ENCODE results near the gene CXCR3.
A peak's percentile ranks its signal among the peaks of the same experiment; 100 is the strongest.
"Not testable (repeated sequence)": the region's sequence is repeated elsewhere in the genome, so short reads cannot be mapped to it uniquely, and the experiment has no call there.

The CXCR3 gene

GRCh38 chrX:71618303-71618721 lies at the start of gene CXCR3:
TSS of gene CXCR3 (minus strand) at chrX:71618511. CDS start at chrX:71618449, 62 bp downstream.
- no peak for DNase-seq

GRCh38 chrX:71667328-71668247 lies 49.3 kb upstream of the CXCR3 start, which contains the start of gene LOC101059915:
TSS of gene LOC101059915 (plus strand) at chrX:71667546.
- DNase-seq, result no peak

- DNase-seq, result no peak
Measured at GRCh38 chrX:71666240-71667223, 48.2 kb upstream of the CXCR3 start.

GRCh38 chrX:71665747-71666146 lies 47.4 kb upstream of the CXCR3 start:
- no peak for DNase-seq

- DNase-seq, result no peak
Measured at GRCh38 chrX:71664889-71665491, 46.7 kb upstream of the CXCR3 start.

- DNase-seq, result peak; percentile 25
Measured at GRCh38 chrX:71664202-71664601, 45.9 kb upstream of the CXCR3 start.

- DNase-seq, result not testable (repeated sequence)
Measured at GRCh38 chrX:71663238-71663637, 44.9 kb upstream of the CXCR3 start.

GRCh38 chrX:71662654-71663053 lies 44.3 kb upstream of the CXCR3 start:
- not testable (repeated sequence) for DNase-seq

GRCh38 chrX:71661919-71662318 lies 43.6 kb upstream of the CXCR3 start:
- no peak for DNase-seq

- no peak for DNase-seq
Measured at GRCh38 chrX:71660562-71661416, 42.5 kb upstream of the CXCR3 start.

- DNase-seq, result no peak
Measured at GRCh38 chrX:71659959-71660358, 41.6 kb upstream of the CXCR3 start.

GRCh38 chrX:71659342-71659741 lies 41.0 kb upstream of the CXCR3 start:
- DNase-seq, result no peak

- no peak for DNase-seq
Measured at GRCh38 chrX:71657267-71657666, 39.0 kb upstream of the CXCR3 start.

- DNase-seq, result no peak
Measured at GRCh38 chrX:71653344-71653743, 35.0 kb upstream of the CXCR3 start.

- peak; percentile 52 for DNase-seq
Measured at GRCh38 chrX:71652405-71652804, 34.1 kb upstream of the CXCR3 start.

GRCh38 chrX:71650333-71650969 lies 32.1 kb upstream of the CXCR3 start:
- peak; percentile 32 for DNase-seq

GRCh38 chrX:71644406-71644805 lies 26.1 kb upstream of the CXCR3 start:
- DNase-seq, result not testable (repeated sequence)

GRCh38 chrX:71640002-71640401 lies 21.7 kb upstream of the CXCR3 start:
- DNase-seq, result no peak

- DNase-seq, result no peak
Measured at GRCh38 chrX:71638409-71638808, 20.1 kb upstream of the CXCR3 start.

GRCh38 chrX:71637848-71638247 lies 19.5 kb upstream of the CXCR3 start:
- no peak for DNase-seq

- no peak for DNase-seq
Measured at GRCh38 chrX:71637253-71637618, 18.9 kb upstream of the CXCR3 start.
